IMR-90 (cell line): Measurements from ENCODE around the gene FLRT1. TPM values are rescaled to one million over a fixed set of nuclear protein-coding genes. Genes with fewer than 3 reads are reported as not detected.

Source experiments
- ATAC-seq: fragments of 200-7000 bp; cut with Tn5 transposase; 2 replicates; pipeline ENCODE4 v1.9.1; 2020; ENCODE audit warnings: low read depth, mild to moderate bottlenecking, moderate library complexity
- BruUV-seq: library from RNA; stranded (reverse); fragments of 400-500 nt; replicated peaks from 2 replicates; lab custom pipeline; 2021; lab: Mats Ljungman, UMichigan
- CTCF ChIA-PET: fragments of 300-600 bp; formaldehyde crosslinking; extraction: SDS; loops from one replicate; lab custom pipeline; 2021; ENCODE audit warnings: antibody characterized with exemption; lab: Yijun Ruan, JAX
- POLR2A ChIA-PET: fragments of 300-600 bp; sonication (Branson Sonifier 250); formaldehyde crosslinking; loops from one replicate; lab custom pipeline; 2022; ENCODE audit warnings: antibody characterized with exemption; ENCODE audit not compliant: unreplicated experiment; lab: Charles Lee
- DNase-seq: peaks from one replicate; pipeline ENCODE4 v3.0.0; 2013
- H2AFZ ChIP-seq: replicated peaks from 2 replicates; pipeline ENCODE3; 2013; ENCODE audit warnings: low read length, mild to moderate bottlenecking; ENCODE audit not compliant: poor library complexity
- H2AK5ac ChIP-seq: 2 replicates; pipeline ENCODE4 v1.6.1; 2013; ENCODE audit warnings: low read depth, low read length, inconsistent platforms
- H2AK9ac ChIP-seq: replicated peaks from 2 replicates; pipeline ENCODE3; 2013; ENCODE audit warnings: mild to moderate bottlenecking, low read depth, low read length, moderate library complexity; ENCODE audit not compliant: poor library complexity
- H2BK120ac ChIP-seq: 2 replicates; pipeline ENCODE4 v1.6.1; 2013; ENCODE audit warnings: low read depth, low read length, inconsistent platforms
- H2BK15ac ChIP-seq: 3 replicates; pipeline ENCODE4 v1.6.1; 2013; ENCODE audit warnings: low read depth, low read length, inconsistent platforms
- H2BK20ac ChIP-seq: 2 replicates; pipeline ENCODE4 v1.6.1; 2013; ENCODE audit warnings: low read depth, mild to moderate bottlenecking, inconsistent platforms, low read length, moderate library complexity
- H2BK5ac ChIP-seq: 2 replicates; pipeline ENCODE4 v1.6.1; 2013; ENCODE audit warnings: mild to moderate bottlenecking, low read depth, low read length, inconsistent platforms; ENCODE audit not compliant: poor library complexity, severe bottlenecking
- H3K14ac ChIP-seq: replicated peaks from 2 replicates; pipeline ENCODE4 v1.6.1; 2013; ENCODE audit warnings: low read depth, low read length, inconsistent platforms
- H3K18ac ChIP-seq: 2 replicates; pipeline ENCODE4 v1.6.1; 2013; ENCODE audit warnings: low read depth, low read length, control low read depth
- H3K23ac ChIP-seq: 2 replicates; pipeline ENCODE4 v1.6.1; 2013; ENCODE audit warnings: low read depth, low read length, inconsistent platforms
- H3K27ac ChIP-seq: 2 replicates; pipeline ENCODE4 v1.5.1; 2013; ENCODE audit warnings: mild to moderate bottlenecking, control low read depth, low read length; ENCODE audit not compliant: insufficient read depth
- H3K27me3 ChIP-seq: 2 replicates; pipeline ENCODE4 v1.6.1; 2013; ENCODE audit warnings: low read length; ENCODE audit not compliant: control insufficient read depth, insufficient read depth
- H3K36me3 ChIP-seq: 2 replicates; pipeline ENCODE4 v1.6.1; 2013; ENCODE audit warnings: low read length, mixed read lengths; ENCODE audit not compliant: control insufficient read depth, insufficient read depth
- H3K4ac ChIP-seq: 2 replicates; pipeline ENCODE4 v1.6.1; 2013; ENCODE audit warnings: low read depth, low read length, inconsistent platforms
- H3K4me1 ChIP-seq: 2 replicates; pipeline ENCODE4 v1.6.1; 2013; ENCODE audit warnings: low read length, mixed read lengths; ENCODE audit not compliant: control insufficient read depth, insufficient read depth
- H3K4me2 ChIP-seq: 2 replicates; pipeline ENCODE4 v1.6.1; 2013; ENCODE audit warnings: low read depth, mild to moderate bottlenecking, control low read depth, low read length, moderate library complexity
- H3K4me3 ChIP-seq: 2 replicates; pipeline ENCODE4 v1.5.1; 2013; ENCODE audit warnings: low read depth, mild to moderate bottlenecking, control low read depth, low read length, moderate library complexity; ENCODE audit not compliant: insufficient read depth
- H3K56ac ChIP-seq: 2 replicates; pipeline ENCODE4 v1.6.1; 2013; ENCODE audit warnings: low read length, inconsistent platforms; ENCODE audit not compliant: insufficient read depth; ENCODE audit errors: extremely low read depth
- H3K79me1 ChIP-seq, 2 experiments: 2 replicates each; pipeline ENCODE4 v1.6.1; 2013; ENCODE audit warnings: low read length in 2 of 2, inconsistent platforms in 1 of 2, low read depth in 1 of 2
- H3K9ac ChIP-seq: 2 replicates; pipeline ENCODE4 v1.6.1; 2013; ENCODE audit warnings: low read depth, low read length, control low read depth
- H3K9me1 ChIP-seq: 2 replicates; pipeline ENCODE4 v1.6.1; 2013; ENCODE audit warnings: low read length, inconsistent platforms; ENCODE audit not compliant: insufficient read depth
- H3K9me3 ChIP-seq: 2 replicates; pipeline ENCODE4 v1.6.1; 2013; ENCODE audit warnings: low read length; ENCODE audit not compliant: control insufficient read depth, insufficient read depth
- H4K20me1 ChIP-seq: 2 replicates; pipeline ENCODE4 v1.6.1; 2013; ENCODE audit warnings: low read length, inconsistent platforms; ENCODE audit not compliant: insufficient read depth
- H4K5ac ChIP-seq: 2 replicates; pipeline ENCODE4 v1.6.1; 2013; ENCODE audit warnings: mild to moderate bottlenecking, low read depth, low read length, control low read depth
- H4K8ac ChIP-seq, 2 experiments: 2 replicates each; pipeline ENCODE4 v1.6.1; 2013; ENCODE audit warnings: low read depth in 2 of 2, low read length in 2 of 2, control low read depth in 1 of 2, inconsistent platforms in 1 of 2
- H4K91ac ChIP-seq: 2 replicates; pipeline ENCODE4 v1.6.1; 2013; ENCODE audit warnings: low read depth, low read length, inconsistent platforms; ENCODE audit not compliant: insufficient read depth
- CHD1 ChIP-seq: IDR thresholded peaks from 2 replicates; pipeline ENCODE4 v1.6.1; 2012; ENCODE audit warnings: low read depth, low read length, improper control_type of control experiment
- MAFK ChIP-seq: IDR thresholded peaks from 2 replicates; pipeline ENCODE4 v1.6.1; 2012; ENCODE audit warnings: low read depth, low read length, improper control_type of control experiment
- USF2 ChIP-seq: fragments of 150-350 bp; IDR thresholded peaks from 2 replicates; pipeline ENCODE4 v1.6.1; 2017; ENCODE audit warnings: mild to moderate bottlenecking, antibody characterized with exemption, low read length, low read depth
- WGBS, 2 experiments: methylation state at CpG; one replicate each; pipeline versions ENCODE4 v1.1.5 to v1.1.7; 2013; ENCODE audit warnings: missing lambda C conversion rate in 2 of 2; ENCODE audit not compliant: insufficient read length in 1 of 2; ENCODE audit errors: extremely low coverage in 2 of 2; 5-methylcytosine and 5-hydroxymethylcytosine counted together
- dilution Hi-C: fragments of 300-500 bp; cut with HindIII; formaldehyde crosslinking; loops from one replicate; pipeline ENCODE4 v1.14.3; 2018; ENCODE audit warnings: low sequenced_read_pairs; ENCODE audit not compliant: unreplicated experiment
- in situ Hi-C: fragments of 300-500 bp; cut with MboI; formaldehyde crosslinking; loops from 3 replicates; pipeline ENCODE4 v1.14.3; 2019; ENCODE audit warnings: low sequenced_read_pairs, inconsistent platforms, mixed read lengths
- intact Hi-C: fragments of 100-400 bp; cut with micrococcal nuclease; formaldehyde crosslinking; loops from 2 replicates; pipeline ENCODE4 v1.10.0; 2022
- polyA plus RNA-seq, 3 experiments: library from polyadenylated mRNA; depleted of rRNA; stranded (reverse); fragments of >200 nt; gene quantifications; 2 replicates each; pipeline ENCODE4 v1.2.3, GENCODE V29; 2012; ENCODE audit warnings: low replicate concordance in 1 of 3
- total RNA-seq: library from RNA; depleted of rRNA; stranded (reverse); fragments of >200 nt; gene quantifications from 2 replicates; pipeline ENCODE4 v1.2.3, GENCODE V29; 2012

The FLRT1 gene
- total and polyA plus RNA-seq, 2 of the 4 experiments (the other 2 are of a cell fraction) = under 0.01 to 0.07 TPM

DNA sequence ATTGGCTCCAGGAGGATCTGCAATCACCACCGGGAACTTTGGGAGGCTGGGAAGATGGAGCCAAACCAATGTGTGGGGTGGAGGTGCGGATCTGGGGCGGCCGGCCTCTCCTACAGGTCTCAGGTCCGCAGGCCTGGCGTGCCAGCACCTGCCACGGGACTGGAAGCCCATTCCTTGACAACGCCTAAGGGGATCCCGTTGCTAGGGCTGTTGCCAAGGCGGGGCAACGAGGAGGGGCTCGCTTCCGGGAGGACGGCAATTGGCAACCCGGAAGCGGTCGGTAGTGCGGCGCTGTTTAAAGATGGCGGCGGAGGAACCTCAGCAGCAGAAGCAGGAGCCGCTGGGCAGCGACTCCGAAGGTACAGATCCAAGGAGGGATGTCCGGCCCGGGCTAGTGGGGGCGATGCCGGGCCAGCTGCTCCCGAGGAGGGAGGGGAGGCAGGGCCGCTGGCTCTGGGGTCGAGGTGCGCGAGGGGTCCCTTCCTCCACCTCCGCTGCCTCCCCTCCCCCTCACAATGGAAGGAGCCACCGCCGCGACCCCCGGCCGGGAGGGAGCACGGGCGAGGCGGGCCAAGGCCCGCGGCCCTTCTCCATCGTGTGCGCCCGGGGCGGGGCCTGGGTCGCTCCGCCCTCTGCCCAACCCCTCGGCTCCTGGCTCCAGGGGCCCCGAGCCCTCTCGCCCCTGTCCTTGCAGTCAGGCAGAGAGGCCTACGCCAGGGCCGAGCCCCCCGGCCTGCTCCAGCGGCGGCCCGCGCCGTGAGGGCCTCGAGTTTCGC is 49.4 kb upstream of the FLRT1 start, which contains the start of gene OTUB1 (continued):
- TF ChIP-seq MAFK = no peak

- in situ Hi-C loops = no loop called here
- peak overlapping the region; percentile 68 for H3K4me3 ChIP-seq
- H3K23ac ChIP-seq = peak overlapping the region; percentile 58; the same call in 1 of the 2 replicates
- no peak overlapping the region for H2BK120ac ChIP-seq
- H3K4me2 ChIP-seq = peak overlapping the region; percentile 88
- BruUV-seq = no TSS peak
- H4K91ac ChIP-seq = no peak overlapping the region; the same call in none of the 2 replicates
- H2AK9ac ChIP-seq = peak overlapping the region; percentile 99
- H3K56ac ChIP-seq = peak overlapping the region; percentile 34; the same call in 1 of the 2 replicates
- peak overlapping the region; percentile 82 to 89; a peak in 3 of 4 replicates for H4K8ac ChIP-seq
- ChIA-PET POLR2A (interaction anchor here (0.6 kb wide), 1 partner anchor 25 kb away, joined by 7 read pairs; no protein-coding TSS in a partner anchor), CTCF (interaction anchor here (0.6 kb wide), 1 partner anchor 56 kb away, joined by 3 read pairs; no protein-coding TSS in a partner anchor)
- H3K36me3 ChIP-seq = peaks cover 26% of the 10 kb centered on the region
- no peak overlapping the region for H3K18ac ChIP-seq
- 47% methylated on average over 10 of the region's 25 CpGs; no CpG with 5 or more reads in 1 of the 2 experiments for WGBS, 2 experiments
- H3K9ac ChIP-seq = peak overlapping the region; percentile 85
- peak overlapping the region; percentile 90 for H3K27ac ChIP-seq
- no peak overlapping the region for H2BK20ac ChIP-seq
- H2AFZ ChIP-seq = peak overlapping the region; percentile 96
- H4K5ac ChIP-seq = no peak overlapping the region
- peaks cover 29 to 61% of the 10 kb centered on the region in 2 experiments for H3K79me1 ChIP-seq
- intact Hi-C loops = no loop called here
- TF ChIP-seq USF2 (no peak), CHD1 (0 out of 2 replicates have a peak, but pooled peaks have one; percentile 4)
- H3K4ac ChIP-seq = peak overlapping the region; percentile 33; the same call in 1 of the 2 replicates
- no peaks in the 10 kb centered on the region for H3K27me3 ChIP-seq
- H3K9me1 ChIP-seq = peaks cover 14% of the 10 kb centered on the region
- DNase-seq (no peak), ATAC-seq (no peak)
- dilution Hi-C loops = no loop called here
- H3K9me3 ChIP-seq = no peaks in the 10 kb centered on the region
- no peak overlapping the region for H2BK15ac ChIP-seq
- peak overlapping the region; percentile 39 for H2BK5ac ChIP-seq
- peaks cover 8% of the 10 kb centered on the region for H3K4me1 ChIP-seq
- H4K20me1 ChIP-seq = peaks cover 15% of the 10 kb centered on the region
- peak overlapping the region; percentile 25 for H2AK5ac ChIP-seq
- peak overlapping the region; percentile 57; the same call in 1 of the 2 replicates for H3K14ac ChIP-seq
These were observed 48.7 kb upstream of the FLRT1 start for GRCh38 chr11:63986932-63987513.
